HepG2 (cell line): ENCODE results near the gene TIMM44. TPM values are rescaled to one million over a fixed set of nuclear protein-coding genes. Genes with fewer than 3 reads are reported as not detected.

Source experiments
- CEBPG ChIP-seq: IDR thresholded peaks from 2 replicates; pipeline ENCODE4 v1.6.1; 2016
- MXI1 ChIP-seq: IDR thresholded peaks from 3 replicates; pipeline ENCODE4 v1.6.1; 2012; ENCODE audit warnings: low read depth, low read length, inconsistent platforms, borderline replicate concordance
- RBM39 ChIP-seq: fragments of 200-400 bp; formaldehyde crosslinking; IDR thresholded peaks from one replicate; pipeline ENCODE4 v1.6.1; 2018; ENCODE audit warnings: antibody characterized with exemption, mild to moderate bottlenecking, low read depth, low read length; ENCODE audit not compliant: poor library complexity, severe bottlenecking
- RFXAP ChIP-seq: sonication (generic); formaldehyde crosslinking; IDR thresholded peaks from 2 replicates; pipeline ENCODE4 v1.4.0; 2020; ENCODE audit warnings: missing genetic modification reagents, borderline replicate concordance
- SALL2 ChIP-seq: sonication (generic); formaldehyde crosslinking; IDR thresholded peaks from 2 replicates; pipeline ENCODE4 v1.8.1; 2023; ENCODE audit warnings: mild to moderate bottlenecking, missing genetic modification reagents, inconsistent platforms
- SIN3A ChIP-seq: IDR thresholded peaks from 2 replicates; pipeline ENCODE4 v1.6.1; 2011; ENCODE audit warnings: low read depth, mild to moderate bottlenecking, control low read depth, low read length, borderline replicate concordance
- SIN3B ChIP-seq: fragments of 150-350 bp; IDR thresholded peaks from 2 replicates; pipeline ENCODE4 v1.6.1; 2014; ENCODE audit warnings: low read length
- YEATS4 ChIP-seq: sonication (generic); formaldehyde crosslinking; IDR thresholded peaks from 2 replicates; pipeline ENCODE4 v1.4.0; 2020; ENCODE audit warnings: missing genetic modification reagents, borderline replicate concordance
- ZMYM4 ChIP-seq: sonication (generic); formaldehyde crosslinking; IDR thresholded peaks from 2 replicates; pipeline ENCODE4 v1.8.1; 2023; ENCODE audit warnings: mild to moderate bottlenecking, missing genetic modification reagents
- ZNF430 ChIP-seq: sonication (generic); formaldehyde crosslinking; IDR thresholded peaks from 2 replicates; pipeline ENCODE4 v1.9.0; 2021; ENCODE audit warnings: mild to moderate bottlenecking, missing genetic modification reagents
- ZNF547 ChIP-seq: sonication (generic); formaldehyde crosslinking; IDR thresholded peaks from 2 replicates; pipeline ENCODE4 v1.5.1; 2020; ENCODE audit warnings: mild to moderate bottlenecking, missing genetic modification reagents
- ZNF567 ChIP-seq: sonication (generic); formaldehyde crosslinking; IDR thresholded peaks from 2 replicates; pipeline ENCODE4 v1.8.1; 2023; ENCODE audit warnings: mild to moderate bottlenecking, missing genetic modification reagents, borderline replicate concordance
- ZNF577 ChIP-seq: sonication (generic); formaldehyde crosslinking; IDR thresholded peaks from 2 replicates; pipeline ENCODE4 v1.4.0; 2020; ENCODE audit warnings: mild to moderate bottlenecking, low read depth, missing genetic modification reagents, borderline replicate concordance
- polyA plus RNA-seq, 8 experiments: library from polyadenylated mRNA; depleted of rRNA in 3 of 8; stranded (reverse) in 7 of 8; unstranded in 1 of 8; fragments of >200 nt; fragmentation: Illumina TruSeq in 4 of 8; extraction: Trizol in 4 of 8; gene quantifications; 2 replicates each; pipeline versions ENCODE4 v1.2.1 to v1.2.3, GENCODE V29; 2011 to 2016; ENCODE audit warnings: low read depth in 4 of 8, missing spikeins in 1 of 8, mixed read lengths in 1 of 8; ENCODE audit not compliant: insufficient read depth in 1 of 8
- total RNA-seq, 5 experiments: library from RNA; depleted of rRNA; stranded (reverse); fragments of >200 nt; fragmentation: Illumina TruSeq; extraction: Trizol; gene quantifications; 2 replicates each; pipeline ENCODE4 v1.2.3, GENCODE V29; 2016; ENCODE audit warnings: low read depth in 1 of 5
- TF ChIP-seq, protein P1 (sequence below): sonication (generic); formaldehyde crosslinking; IDR thresholded peaks from 2 replicates; pipeline ENCODE4 v1.5.0; 2020; ENCODE audit warnings: mild to moderate bottlenecking, missing genetic modification reagents
- TF ChIP-seq, protein P2 (sequence below): sonication (generic); formaldehyde crosslinking; IDR thresholded peaks from 2 replicates; pipeline ENCODE4 v1.8.1; 2023; ENCODE audit warnings: missing genetic modification reagents, inconsistent platforms, borderline replicate concordance
- TF ChIP-seq, protein P3 (sequence below): sonication (generic); formaldehyde crosslinking; IDR thresholded peaks from 2 replicates; pipeline ENCODE4 v1.4.0; 2020; ENCODE audit warnings: missing genetic modification reagents, borderline replicate concordance
- TF ChIP-seq, protein P4 (sequence below): sonication (generic); formaldehyde crosslinking; IDR thresholded peaks from 2 replicates; pipeline ENCODE4 v1.4.0; 2020; ENCODE audit warnings: missing genetic modification reagents, borderline replicate concordance

TIMM44 gene
- total and polyA plus RNA-seq, 2 of the 13 experiments (the other 11 are each of a cell fraction or from before 2014, with no cell fraction given): 42.9 to 72.6 TPM

DNA sequence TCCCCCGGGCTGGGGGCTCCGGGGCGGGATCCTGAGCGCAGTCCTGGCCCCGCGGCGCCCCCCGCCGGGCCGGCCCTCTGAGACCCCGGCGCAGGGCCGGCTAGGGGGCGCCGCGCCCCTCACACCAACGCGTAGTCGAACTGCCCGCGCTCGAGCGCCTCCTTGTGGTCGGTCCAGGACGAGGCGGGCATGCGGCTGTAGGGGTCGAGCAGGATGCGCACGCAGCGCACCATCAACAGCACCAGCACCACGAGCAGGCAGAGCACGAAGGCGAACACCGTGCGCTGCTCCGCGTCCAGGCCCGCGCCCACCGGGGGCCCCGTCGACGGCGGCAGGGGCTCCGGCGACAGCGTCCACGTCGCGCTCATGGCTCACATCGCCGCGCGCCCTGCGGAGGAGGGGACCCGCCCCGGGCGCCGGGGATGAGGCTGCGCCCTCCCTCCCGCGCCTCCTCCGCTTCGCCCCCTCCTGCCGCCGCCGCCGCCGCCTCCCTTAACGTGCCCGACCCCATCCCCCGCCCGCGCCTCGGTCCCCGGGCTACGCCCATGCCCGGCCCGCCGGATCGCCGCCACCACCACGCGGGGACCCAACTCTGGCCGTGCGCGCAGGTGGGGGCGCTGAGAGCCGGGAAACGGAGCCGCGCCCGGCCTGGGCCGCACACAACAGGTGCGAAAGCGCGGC lies 18.2 kb downstream of the TIMM44 start (continued):
- TF ChIP-seq, protein P1, sequence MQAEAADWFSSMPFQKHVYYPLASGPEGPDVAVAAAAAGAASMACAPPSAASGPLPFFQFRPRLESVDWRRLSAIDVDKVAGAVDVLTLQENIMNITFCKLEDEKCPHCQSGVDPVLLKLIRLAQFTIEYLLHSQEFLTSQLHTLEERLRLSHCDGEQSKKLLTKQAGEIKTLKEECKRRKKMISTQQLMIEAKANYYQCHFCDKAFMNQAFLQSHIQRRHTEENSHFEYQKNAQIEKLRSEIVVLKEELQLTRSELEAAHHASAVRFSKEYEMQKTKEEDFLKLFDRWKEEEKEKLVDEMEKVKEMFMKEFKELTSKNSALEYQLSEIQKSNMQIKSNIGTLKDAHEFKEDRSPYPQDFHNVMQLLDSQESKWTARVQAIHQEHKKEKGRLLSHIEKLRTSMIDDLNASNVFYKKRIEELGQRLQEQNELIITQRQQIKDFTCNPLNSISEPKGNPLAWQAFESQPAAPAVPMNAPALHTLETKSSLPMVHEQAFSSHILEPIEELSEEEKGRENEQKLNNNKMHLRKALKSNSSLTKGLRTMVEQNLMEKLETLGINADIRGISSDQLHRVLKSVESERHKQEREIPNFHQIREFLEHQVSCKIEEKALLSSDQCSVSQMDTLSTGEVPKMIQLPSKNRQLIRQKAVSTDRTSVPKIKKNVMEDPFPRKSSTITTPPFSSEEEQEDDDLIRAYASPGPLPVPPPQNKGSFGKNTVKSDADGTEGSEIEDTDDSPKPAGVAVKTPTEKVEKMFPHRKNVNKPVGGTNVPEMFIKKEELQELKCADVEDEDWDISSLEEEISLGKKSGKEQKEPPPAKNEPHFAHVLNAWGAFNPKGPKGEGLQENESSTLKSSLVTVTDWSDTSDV (CRISPR knock-in tag): no peak
- peak; percentile 86; the same call in 1 of the 2 replicates for TF ChIP-seq ZNF547
- TF ChIP-seq, protein P2, sequence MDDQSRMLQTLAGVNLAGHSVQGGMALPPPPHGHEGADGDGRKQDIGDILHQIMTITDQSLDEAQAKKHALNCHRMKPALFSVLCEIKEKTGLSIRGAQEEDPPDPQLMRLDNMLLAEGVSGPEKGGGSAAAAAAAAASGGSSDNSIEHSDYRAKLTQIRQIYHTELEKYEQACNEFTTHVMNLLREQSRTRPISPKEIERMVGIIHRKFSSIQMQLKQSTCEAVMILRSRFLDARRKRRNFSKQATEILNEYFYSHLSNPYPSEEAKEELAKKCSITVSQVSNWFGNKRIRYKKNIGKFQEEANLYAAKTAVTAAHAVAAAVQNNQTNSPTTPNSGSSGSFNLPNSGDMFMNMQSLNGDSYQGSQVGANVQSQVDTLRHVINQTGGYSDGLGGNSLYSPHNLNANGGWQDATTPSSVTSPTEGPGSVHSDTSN (CRISPR knock-in tag): no peak
- peak; percentile 84 for TF ChIP-seq SALL2
- TF ChIP-seq RBM39: no peak
- TF ChIP-seq CEBPG (CRISPR knock-in tag): no peak; the same call in 1 of the 2 replicates
- TF ChIP-seq ZMYM4 (CRISPR knock-in tag): peak; percentile 64
- TF ChIP-seq ZNF577 (CRISPR knock-in tag): no peak
- TF ChIP-seq MXI1: peak; percentile 61; the same call in 1 of the 3 replicates
- no peak for TF ChIP-seq SIN3A
- TF ChIP-seq YEATS4 (CRISPR knock-in tag): peak; percentile 46; the same call in 1 of the 2 replicates
- no peak for TF ChIP-seq SIN3B
- peak; percentile 85; the same call in 1 of the 2 replicates for TF ChIP-seq RFXAP (CRISPR knock-in tag)
- TF ChIP-seq, protein P3, sequence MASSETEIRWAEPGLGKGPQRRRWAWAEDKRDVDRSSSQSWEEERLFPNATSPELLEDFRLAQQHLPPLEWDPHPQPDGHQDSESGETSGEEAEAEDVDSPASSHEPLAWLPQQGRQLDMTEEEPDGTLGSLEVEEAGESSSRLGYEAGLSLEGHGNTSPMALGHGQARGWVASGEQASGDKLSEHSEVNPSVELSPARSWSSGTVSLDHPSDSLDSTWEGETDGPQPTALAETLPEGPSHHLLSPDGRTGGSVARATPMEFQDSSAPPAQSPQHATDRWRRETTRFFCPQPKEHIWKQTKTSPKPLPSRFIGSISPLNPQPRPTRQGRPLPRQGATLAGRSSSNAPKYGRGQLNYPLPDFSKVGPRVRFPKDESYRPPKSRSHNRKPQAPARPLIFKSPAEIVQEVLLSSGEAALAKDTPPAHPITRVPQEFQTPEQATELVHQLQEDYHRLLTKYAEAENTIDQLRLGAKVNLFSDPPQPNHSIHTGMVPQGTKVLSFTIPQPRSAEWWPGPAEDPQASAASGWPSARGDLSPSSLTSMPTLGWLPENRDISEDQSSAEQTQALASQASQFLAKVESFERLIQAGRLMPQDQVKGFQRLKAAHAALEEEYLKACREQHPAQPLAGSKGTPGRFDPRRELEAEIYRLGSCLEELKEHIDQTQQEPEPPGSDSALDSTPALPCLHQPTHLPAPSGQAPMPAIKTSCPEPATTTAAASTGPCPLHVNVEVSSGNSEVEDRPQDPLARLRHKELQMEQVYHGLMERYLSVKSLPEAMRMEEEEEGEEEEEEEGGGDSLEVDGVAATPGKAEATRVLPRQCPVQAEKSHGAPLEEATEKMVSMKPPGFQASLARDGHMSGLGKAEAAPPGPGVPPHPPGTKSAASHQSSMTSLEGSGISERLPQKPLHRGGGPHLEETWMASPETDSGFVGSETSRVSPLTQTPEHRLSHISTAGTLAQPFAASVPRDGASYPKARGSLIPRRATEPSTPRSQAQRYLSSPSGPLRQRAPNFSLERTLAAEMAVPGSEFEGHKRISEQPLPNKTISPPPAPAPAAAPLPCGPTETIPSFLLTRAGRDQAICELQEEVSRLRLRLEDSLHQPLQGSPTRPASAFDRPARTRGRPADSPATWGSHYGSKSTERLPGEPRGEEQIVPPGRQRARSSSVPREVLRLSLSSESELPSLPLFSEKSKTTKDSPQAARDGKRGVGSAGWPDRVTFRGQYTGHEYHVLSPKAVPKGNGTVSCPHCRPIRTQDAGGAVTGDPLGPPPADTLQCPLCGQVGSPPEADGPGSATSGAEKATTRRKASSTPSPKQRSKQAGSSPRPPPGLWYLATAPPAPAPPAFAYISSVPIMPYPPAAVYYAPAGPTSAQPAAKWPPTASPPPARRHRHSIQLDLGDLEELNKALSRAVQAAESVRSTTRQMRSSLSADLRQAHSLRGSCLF: no peak
- TF ChIP-seq, protein P4, sequence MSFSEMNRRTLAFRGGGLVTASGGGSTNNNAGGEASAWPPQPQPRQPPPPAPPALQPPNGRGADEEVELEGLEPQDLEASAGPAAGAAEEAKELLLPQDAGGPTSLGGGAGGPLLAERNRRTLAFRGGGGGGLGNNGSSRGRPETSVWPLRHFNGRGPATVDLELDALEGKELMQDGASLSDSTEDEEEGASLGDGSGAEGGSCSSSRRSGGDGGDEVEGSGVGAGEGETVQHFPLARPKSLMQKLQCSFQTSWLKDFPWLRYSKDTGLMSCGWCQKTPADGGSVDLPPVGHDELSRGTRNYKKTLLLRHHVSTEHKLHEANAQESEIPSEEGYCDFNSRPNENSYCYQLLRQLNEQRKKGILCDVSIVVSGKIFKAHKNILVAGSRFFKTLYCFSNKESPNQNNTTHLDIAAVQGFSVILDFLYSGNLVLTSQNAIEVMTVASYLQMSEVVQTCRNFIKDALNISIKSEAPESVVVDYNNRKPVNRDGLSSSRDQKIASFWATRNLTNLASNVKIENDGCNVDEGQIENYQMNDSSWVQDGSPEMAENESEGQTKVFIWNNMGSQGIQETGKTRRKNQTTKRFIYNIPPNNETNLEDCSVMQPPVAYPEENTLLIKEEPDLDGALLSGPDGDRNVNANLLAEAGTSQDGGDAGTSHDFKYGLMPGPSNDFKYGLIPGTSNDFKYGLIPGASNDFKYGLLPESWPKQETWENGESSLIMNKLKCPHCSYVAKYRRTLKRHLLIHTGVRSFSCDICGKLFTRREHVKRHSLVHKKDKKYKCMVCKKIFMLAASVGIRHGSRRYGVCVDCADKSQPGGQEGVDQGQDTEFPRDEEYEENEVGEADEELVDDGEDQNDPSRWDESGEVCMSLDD (CRISPR knock-in tag): no peak
- TF ChIP-seq ZNF567 (CRISPR knock-in tag): no peak
- TF ChIP-seq ZNF430 (CRISPR knock-in tag): peak; percentile 62; the same call in 1 of the 2 replicates
